GM12878 (cell line): ENCODE measurements around the gene WDR86. TPM values are rescaled to one million over a fixed set of nuclear protein-coding genes. Genes with fewer than 3 reads are reported as not detected.

Experiments used
- IKZF1 ChIP-seq: fragments of 450-650 bp; conservative IDR thresholded peaks from 2 replicates; pipeline ENCODE4 v1.6.1; 2017; ENCODE audit warnings: antibody characterized with exemption, mild to moderate bottlenecking
- PML ChIP-seq: IDR thresholded peaks from 2 replicates; pipeline ENCODE4 v1.6.1; 2012; ENCODE audit warnings: low read length, inconsistent platforms
- RB1 ChIP-seq: fragments of 450-650 bp; formaldehyde crosslinking; IDR thresholded peaks from 2 replicates; pipeline ENCODE4 v1.6.1; 2017; ENCODE audit warnings: mild to moderate bottlenecking, borderline replicate concordance
- SMARCA5 ChIP-seq: fragments of 450-650 bp; IDR thresholded peaks from 2 replicates; pipeline ENCODE4 v1.6.1; 2017; ENCODE audit warnings: mild to moderate bottlenecking
- SP1 ChIP-seq: IDR thresholded peaks from one replicate; pipeline ENCODE4 v1.6.1; 2011; ENCODE audit warnings: low read depth, low read length
- YY1 ChIP-seq: IDR thresholded peaks from 2 replicates; pipeline ENCODE4 v1.6.1; 2011; ENCODE audit warnings: low read depth, mild to moderate bottlenecking, low read length
- polyA plus RNA-seq, 11 experiments: library from polyadenylated mRNA; depleted of rRNA in 4 of 11; unstranded in 6 of 11; stranded (reverse) in 5 of 11; fragments of >200 nt; fragmentation: Nextera tagmentation in 4 of 11; fragmentation: Illumina TruSeq in 1 of 11; extraction: Ambion mirVana in 4 of 11; extraction: Trizol in 1 of 11; gene quantifications; 1 replicate in 1 of 11; 2 replicates in 10 of 11; pipeline versions ENCODE4 v1.2.1 to v1.2.3, GENCODE V29; 2011 to 2016; ENCODE audit warnings: inconsistent platforms in 2 of 11, missing spikeins in 2 of 11, low read depth in 1 of 11
- total RNA-seq, 4 experiments: library from RNA; depleted of rRNA in 3 of 4; stranded (reverse); fragments of >200 nt in 3 of 4; fragmentation: Illumina TruSeq in 1 of 4; extraction: Trizol in 1 of 4; gene quantifications; 2 replicates each; pipeline versions ENCODE4 v1.2.1 to v1.2.3, GENCODE V29; 2013 to 2021
- TF ChIP-seq, protein P1 (sequence below): IDR thresholded peaks from 2 replicates; pipeline ENCODE4 v1.6.1; 2012; ENCODE audit warnings: improper control_type of control experiment, low read depth, low read length; ENCODE audit not compliant: insufficient replicate concordance
- TF ChIP-seq, protein P2 (sequence below), 3 experiments: IDR thresholded peaks in 2 of 3; conservative IDR thresholded peaks in 1 of 3; 2 replicates each; pipeline ENCODE4 v1.5.1; 2011; ENCODE audit warnings: low read depth in 3 of 3, low read length in 3 of 3, mild to moderate bottlenecking in 3 of 3, control low read depth in 2 of 3, moderate library complexity in 2 of 3, inconsistent platforms in 1 of 3, mixed read lengths in 1 of 3; ENCODE audit not compliant: control insufficient read depth in 2 of 3, insufficient read depth in 1 of 3; ENCODE audit errors: extremely low read depth in 1 of 3
- TF ChIP-seq, protein P3 (sequence below): IDR thresholded peaks from 2 replicates; pipeline ENCODE4 v1.6.1; 2011; ENCODE audit warnings: borderline replicate concordance, low read depth, mild to moderate bottlenecking, moderate library complexity, mixed read lengths, low read length; ENCODE audit not compliant: insufficient read depth; ENCODE audit errors: extremely low read length
- TF ChIP-seq, protein P4 (sequence below): IDR thresholded peaks from 2 replicates; pipeline ENCODE4 v1.6.1; 2012; ENCODE audit warnings: low read depth, low read length, improper control_type of control experiment

Gene WDR86
- total and polyA plus RNA-seq, 10 of the 15 experiments (the other 5 are each of a cell fraction or from before 2014, with no cell fraction given) = 0.05 to 0.19 (median 0.15) TPM; not detected in 7

DNA sequence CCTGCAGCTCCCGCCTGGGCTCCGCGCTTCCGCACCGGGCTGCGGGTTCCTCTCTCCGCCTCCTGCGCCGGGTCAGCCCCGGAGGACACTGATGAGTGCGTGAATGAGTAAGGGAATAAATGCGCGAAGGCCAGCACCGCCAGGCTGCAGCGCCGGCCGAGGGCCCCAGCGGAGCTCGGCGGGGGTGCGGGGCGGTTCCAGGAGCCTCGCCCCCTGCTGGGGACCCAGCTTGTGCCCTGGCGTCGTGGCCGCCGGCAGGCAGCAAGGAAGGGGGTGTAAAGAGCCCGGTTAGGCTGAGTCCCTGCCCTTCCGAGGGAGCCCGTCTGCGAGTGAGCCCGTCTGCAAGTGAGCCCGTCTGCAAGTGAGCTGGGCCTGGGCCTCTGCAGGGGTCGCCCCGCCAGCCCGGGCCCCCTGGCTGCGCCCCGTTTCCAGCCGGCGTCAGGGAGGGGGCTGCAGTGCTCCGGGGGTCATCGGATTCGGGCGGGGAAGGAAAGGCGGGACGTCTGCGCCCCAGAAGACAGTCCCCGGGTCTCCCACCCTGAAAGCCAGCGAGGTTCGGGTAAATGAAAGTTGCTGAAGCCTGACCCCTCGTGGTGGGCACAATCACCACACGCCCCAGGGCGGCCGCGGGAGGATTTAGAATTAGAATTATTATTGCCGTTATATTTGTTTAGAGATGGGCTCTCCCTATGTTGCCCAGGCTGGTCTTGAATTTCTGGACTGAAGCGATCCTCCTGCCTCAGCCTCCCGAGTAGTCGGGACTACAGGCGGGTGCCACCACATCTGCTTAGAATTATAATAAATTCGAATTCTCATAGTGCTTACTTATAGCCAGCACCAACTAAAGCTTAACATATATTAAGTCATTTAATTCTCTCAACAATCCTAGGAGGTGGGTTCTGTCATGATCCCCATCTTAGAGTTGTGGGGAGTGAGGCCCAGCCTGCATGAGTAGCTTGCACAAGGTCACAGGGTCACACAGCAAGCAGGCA is 38.7 kb upstream of the WDR86 start (continued):
- TF ChIP-seq, protein P1, sequence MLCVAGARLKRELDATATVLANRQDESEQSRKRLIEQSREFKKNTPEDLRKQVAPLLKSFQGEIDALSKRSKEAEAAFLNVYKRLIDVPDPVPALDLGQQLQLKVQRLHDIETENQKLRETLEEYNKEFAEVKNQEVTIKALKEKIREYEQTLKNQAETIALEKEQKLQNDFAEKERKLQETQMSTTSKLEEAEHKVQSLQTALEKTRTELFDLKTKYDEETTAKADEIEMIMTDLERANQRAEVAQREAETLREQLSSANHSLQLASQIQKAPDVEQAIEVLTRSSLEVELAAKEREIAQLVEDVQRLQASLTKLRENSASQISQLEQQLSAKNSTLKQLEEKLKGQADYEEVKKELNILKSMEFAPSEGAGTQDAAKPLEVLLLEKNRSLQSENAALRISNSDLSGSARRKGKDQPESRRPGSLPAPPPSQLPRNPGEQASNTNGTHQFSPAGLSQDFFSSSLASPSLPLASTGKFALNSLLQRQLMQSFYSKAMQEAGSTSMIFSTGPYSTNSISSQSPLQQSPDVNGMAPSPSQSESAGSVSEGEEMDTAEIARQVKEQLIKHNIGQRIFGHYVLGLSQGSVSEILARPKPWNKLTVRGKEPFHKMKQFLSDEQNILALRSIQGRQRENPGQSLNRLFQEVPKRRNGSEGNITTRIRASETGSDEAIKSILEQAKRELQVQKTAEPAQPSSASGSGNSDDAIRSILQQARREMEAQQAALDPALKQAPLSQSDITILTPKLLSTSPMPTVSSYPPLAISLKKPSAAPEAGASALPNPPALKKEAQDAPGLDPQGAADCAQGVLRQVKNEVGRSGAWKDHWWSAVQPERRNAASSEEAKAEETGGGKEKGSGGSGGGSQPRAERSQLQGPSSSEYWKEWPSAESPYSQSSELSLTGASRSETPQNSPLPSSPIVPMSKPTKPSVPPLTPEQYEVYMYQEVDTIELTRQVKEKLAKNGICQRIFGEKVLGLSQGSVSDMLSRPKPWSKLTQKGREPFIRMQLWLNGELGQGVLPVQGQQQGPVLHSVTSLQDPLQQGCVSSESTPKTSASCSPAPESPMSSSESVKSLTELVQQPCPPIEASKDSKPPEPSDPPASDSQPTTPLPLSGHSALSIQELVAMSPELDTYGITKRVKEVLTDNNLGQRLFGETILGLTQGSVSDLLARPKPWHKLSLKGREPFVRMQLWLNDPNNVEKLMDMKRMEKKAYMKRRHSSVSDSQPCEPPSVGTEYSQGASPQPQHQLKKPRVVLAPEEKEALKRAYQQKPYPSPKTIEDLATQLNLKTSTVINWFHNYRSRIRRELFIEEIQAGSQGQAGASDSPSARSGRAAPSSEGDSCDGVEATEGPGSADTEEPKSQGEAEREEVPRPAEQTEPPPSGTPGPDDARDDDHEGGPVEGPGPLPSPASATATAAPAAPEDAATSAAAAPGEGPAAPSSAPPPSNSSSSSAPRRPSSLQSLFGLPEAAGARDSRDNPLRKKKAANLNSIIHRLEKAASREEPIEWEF = no peak
- TF ChIP-seq IKZF1 = peak; percentile 39; the same call in 1 of the 2 replicates
- 0 out of 2 replicates have a peak, but pooled peaks have one; percentile 50 for TF ChIP-seq RB1
- TF ChIP-seq, protein P2, sequence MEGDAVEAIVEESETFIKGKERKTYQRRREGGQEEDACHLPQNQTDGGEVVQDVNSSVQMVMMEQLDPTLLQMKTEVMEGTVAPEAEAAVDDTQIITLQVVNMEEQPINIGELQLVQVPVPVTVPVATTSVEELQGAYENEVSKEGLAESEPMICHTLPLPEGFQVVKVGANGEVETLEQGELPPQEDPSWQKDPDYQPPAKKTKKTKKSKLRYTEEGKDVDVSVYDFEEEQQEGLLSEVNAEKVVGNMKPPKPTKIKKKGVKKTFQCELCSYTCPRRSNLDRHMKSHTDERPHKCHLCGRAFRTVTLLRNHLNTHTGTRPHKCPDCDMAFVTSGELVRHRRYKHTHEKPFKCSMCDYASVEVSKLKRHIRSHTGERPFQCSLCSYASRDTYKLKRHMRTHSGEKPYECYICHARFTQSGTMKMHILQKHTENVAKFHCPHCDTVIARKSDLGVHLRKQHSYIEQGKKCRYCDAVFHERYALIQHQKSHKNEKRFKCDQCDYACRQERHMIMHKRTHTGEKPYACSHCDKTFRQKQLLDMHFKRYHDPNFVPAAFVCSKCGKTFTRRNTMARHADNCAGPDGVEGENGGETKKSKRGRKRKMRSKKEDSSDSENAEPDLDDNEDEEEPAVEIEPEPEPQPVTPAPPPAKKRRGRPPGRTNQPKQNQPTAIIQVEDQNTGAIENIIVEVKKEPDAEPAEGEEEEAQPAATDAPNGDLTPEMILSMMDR (IDR thresholded peaks at IDR 0.05 in 2 of 3, conservative IDR thresholded peaks at IDR 0.05 in 1 of 3; ENCODE audit: control insufficient read depth in 2 of 3, extremely low read depth in 1 of 3, insufficient read depth in 1 of 3, low read depth in 3 of 3, low read length in 3 of 3) = peak; percentile 68 to 76 (median 70); a peak in 5 of 6 replicates
- no peak for TF ChIP-seq SMARCA5
- no peak for TF ChIP-seq PML
- TF ChIP-seq, protein P3, sequence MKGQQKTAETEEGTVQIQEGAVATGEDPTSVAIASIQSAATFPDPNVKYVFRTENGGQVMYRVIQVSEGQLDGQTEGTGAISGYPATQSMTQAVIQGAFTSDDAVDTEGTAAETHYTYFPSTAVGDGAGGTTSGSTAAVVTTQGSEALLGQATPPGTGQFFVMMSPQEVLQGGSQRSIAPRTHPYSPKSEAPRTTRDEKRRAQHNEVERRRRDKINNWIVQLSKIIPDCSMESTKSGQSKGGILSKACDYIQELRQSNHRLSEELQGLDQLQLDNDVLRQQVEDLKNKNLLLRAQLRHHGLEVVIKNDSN = no peak
- TF ChIP-seq, protein P4, sequence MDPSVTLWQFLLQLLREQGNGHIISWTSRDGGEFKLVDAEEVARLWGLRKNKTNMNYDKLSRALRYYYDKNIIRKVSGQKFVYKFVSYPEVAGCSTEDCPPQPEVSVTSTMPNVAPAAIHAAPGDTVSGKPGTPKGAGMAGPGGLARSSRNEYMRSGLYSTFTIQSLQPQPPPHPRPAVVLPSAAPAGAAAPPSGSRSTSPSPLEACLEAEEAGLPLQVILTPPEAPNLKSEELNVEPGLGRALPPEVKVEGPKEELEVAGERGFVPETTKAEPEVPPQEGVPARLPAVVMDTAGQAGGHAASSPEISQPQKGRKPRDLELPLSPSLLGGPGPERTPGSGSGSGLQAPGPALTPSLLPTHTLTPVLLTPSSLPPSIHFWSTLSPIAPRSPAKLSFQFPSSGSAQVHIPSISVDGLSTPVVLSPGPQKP = no peak
- peak; percentile 32; the same call in 1 of the 2 replicates for TF ChIP-seq YY1
- TF ChIP-seq SP1 = no peak
- TF ChIP-seq, all 136 proteins: peak for 7
